Lower lobe of right lung (tissue), 2 donors: ENCODE results near the gene PELI2. TPM values are rescaled to one million over a fixed set of nuclear protein-coding genes. Genes with fewer than 3 reads are reported as not detected.
A peak's percentile ranks its signal among the peaks of the same experiment; 100 is the strongest.

Experiments used
- ATAC-seq, 2 donors: fragments of 200-7000 bp; cut with Tn5 transposase; one replicate each; pipeline ENCODE4 v1.9.1; 2020 to 2022; ENCODE audit warnings: mild to moderate bottlenecking in 2 of 2, moderate library complexity in 2 of 2
- DNase-seq: peaks from one replicate; pipeline ENCODE4 v3.0.0-alpha.2; 2020
- H3K27ac ChIP-seq: fragments of 200-600 bp; one replicate; pipeline ENCODE4 v1.8.0; 2022
- H3K27me3 ChIP-seq: fragments of 200-600 bp; one replicate; pipeline ENCODE4 v1.8.0; 2022; ENCODE audit warnings: low read depth
- H3K36me3 ChIP-seq: fragments of 200-600 bp; one replicate; pipeline ENCODE4 v1.8.0; 2022; ENCODE audit warnings: mild to moderate bottlenecking
- H3K4me1 ChIP-seq: fragments of 200-600 bp; one replicate; pipeline ENCODE4 v1.8.0; 2022
- H3K4me3 ChIP-seq: fragments of 200-600 bp; one replicate; pipeline ENCODE4 v1.8.0; 2022; ENCODE audit warnings: mild to moderate bottlenecking
- H3K9me3 ChIP-seq: fragments of 200-600 bp; one replicate; pipeline ENCODE4 v1.8.0; 2022
- intact Hi-C: fragments of 100-400 bp; cut with DNase I; formaldehyde crosslinking; loops from one replicate; pipeline ENCODE4 v1.11.0; 2022
- total RNA-seq: library from RNA; stranded (reverse); fragmentation: NEBNext Ultra II Directional; extraction: Animal tissue kit (Norgen Biotek cat#: 25700); gene quantifications from one replicate; pipeline ENCODE4 v1.2.1, GENCODE V29; 2021
- TF ChIP-seq, protein P1 (sequence below): fragments of 200-600 bp; IDR thresholded peaks from one replicate; pipeline ENCODE4 v1.8.0; 2022; ENCODE audit warnings: antibody characterized with exemption, mild to moderate bottlenecking
- donor health status: DM: no; HTN: yes; CAD: no; lungs with severe emphysema.

PELI2 gene
- total RNA-seq, 1 donor from 2014 or later: 22.2 TPM

DNA sequence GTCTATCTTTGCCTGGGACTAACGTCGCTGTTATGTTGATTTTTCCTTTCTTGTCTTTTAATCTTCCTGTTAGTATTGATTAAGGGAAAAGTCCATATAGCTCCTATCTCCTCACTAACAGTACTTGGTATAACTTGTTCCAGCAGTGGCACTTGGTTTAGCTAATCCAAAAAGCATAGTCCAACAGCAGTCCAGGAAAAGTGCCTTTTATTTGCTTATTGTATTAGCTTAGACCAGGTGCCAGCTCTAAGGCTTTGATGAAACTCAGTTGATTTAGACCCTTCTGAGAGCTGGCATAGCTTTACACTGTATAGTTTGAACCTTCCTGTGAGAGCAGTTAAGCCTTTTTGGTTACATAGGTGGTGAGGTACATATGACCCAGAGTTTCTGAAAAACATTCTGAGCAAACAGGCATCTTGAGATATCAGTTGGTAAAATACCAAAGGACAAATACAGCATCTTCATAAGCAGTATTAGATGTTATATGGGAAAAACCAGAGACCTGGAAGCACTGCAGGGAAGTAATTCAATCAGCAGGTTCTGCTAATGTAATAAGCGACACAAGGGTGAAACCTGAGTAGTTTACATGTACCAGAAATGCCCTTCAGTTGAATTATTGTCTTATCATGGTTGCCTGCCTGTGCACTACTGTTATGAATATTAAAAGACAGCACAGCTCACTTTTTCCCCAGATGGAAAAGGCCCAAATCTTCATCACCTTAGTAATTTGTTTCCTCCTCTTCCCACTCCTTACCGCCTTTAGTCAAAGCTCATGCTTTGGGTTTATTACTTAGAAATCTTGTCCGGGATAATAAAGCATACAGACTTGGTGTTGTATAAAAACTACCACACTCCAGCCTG lies 13.0 kb downstream of the PELI2 start:
- Histone ChIP-seq H3K36me3 (no peaks in the 10 kb centered on the region), H3K9me3 (no peaks in the 10 kb centered on the region), H3K4me1 (peaks cover 41% of the 10 kb centered on the region), H3K4me3 (no peak overlapping the region), H3K27ac (no peak overlapping the region), H3K27me3 (no peaks in the 10 kb centered on the region)
- peak in 1 of 2 donors; percentile 72 for ATAC-seq
- intact Hi-C loops: no loop called here
- TF ChIP-seq, protein P1, sequence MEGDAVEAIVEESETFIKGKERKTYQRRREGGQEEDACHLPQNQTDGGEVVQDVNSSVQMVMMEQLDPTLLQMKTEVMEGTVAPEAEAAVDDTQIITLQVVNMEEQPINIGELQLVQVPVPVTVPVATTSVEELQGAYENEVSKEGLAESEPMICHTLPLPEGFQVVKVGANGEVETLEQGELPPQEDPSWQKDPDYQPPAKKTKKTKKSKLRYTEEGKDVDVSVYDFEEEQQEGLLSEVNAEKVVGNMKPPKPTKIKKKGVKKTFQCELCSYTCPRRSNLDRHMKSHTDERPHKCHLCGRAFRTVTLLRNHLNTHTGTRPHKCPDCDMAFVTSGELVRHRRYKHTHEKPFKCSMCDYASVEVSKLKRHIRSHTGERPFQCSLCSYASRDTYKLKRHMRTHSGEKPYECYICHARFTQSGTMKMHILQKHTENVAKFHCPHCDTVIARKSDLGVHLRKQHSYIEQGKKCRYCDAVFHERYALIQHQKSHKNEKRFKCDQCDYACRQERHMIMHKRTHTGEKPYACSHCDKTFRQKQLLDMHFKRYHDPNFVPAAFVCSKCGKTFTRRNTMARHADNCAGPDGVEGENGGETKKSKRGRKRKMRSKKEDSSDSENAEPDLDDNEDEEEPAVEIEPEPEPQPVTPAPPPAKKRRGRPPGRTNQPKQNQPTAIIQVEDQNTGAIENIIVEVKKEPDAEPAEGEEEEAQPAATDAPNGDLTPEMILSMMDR: no peak
- no peak for DNase-seq

- Histone ChIP-seq H3K9me3 (no peaks in the 10 kb centered on the region), H3K36me3 (no peaks in the 10 kb centered on the region), H3K27ac (no peak overlapping the region), H3K27me3 (no peaks in the 10 kb centered on the region), H3K4me1 (peaks cover 49% of the 10 kb centered on the region), H3K4me3 (no peak overlapping the region)
- DNase-seq (no peak), ATAC-seq (peak in 1 of 2 donors; percentile 17)
- intact Hi-C loops: no loop called here
- TF ChIP-seq, protein P1: no peak
Measured at GRCh38 chr14:56131865-56132833, 13.9 kb downstream of the PELI2 start.

GRCh38 chr14:56133547-56133946 lies 15.3 kb downstream of the PELI2 start:
- no peak overlapping the region for H3K4me3 ChIP-seq
- DNase-seq: no peak
- no peak overlapping the region for H3K27ac ChIP-seq
- H3K36me3 ChIP-seq: no peaks in the 10 kb centered on the region
- H3K9me3 ChIP-seq: no peaks in the 10 kb centered on the region
- intact Hi-C loops: no loop called here
- ATAC-seq: no peak
- TF ChIP-seq, protein P1: no peak
- no peaks in the 10 kb centered on the region for H3K27me3 ChIP-seq
- peaks cover 57% of the 10 kb centered on the region for H3K4me1 ChIP-seq

DNA sequence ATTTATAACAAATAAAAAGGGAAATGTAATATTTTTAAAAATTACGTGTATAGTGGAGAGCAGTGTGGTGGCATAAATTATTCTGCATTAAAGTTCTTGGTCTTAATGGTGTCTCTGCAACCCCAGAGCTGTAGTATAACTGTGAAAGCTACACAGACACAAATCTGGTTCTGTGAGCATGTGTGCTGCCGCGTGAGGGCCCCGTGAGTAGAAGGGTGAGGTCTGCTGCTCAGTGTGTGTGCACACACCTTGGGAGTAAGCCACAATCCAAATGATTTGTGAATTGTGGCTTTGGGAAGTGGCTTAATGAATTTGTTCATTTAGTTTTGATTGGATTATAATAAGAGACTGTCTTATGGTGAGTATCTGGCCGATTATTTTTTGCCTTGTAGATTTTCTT lies 16.8 kb downstream of the PELI2 start:
- DNase-seq (peak; percentile 50), ATAC-seq (peak; percentile 45 to 54)
- TF ChIP-seq, protein P1: no peak

GRCh38 chr14:56135668-56136067 lies 17.5 kb downstream of the PELI2 start:
- ATAC-seq (no peak), DNase-seq (no peak)
- Histone ChIP-seq H3K27me3 (no peaks in the 10 kb centered on the region), H3K36me3 (no peaks in the 10 kb centered on the region), H3K9me3 (no peaks in the 10 kb centered on the region), H3K27ac (no peak overlapping the region), H3K4me3 (no peak overlapping the region), H3K4me1 (peaks cover 40% of the 10 kb centered on the region)
- TF ChIP-seq, protein P1: no peak
- intact Hi-C loops: no loop called here

More for the DNA sequence above, 16.8 kb downstream of the PELI2 start:
- peaks cover 47% of the 10 kb centered on the region for H3K4me1 ChIP-seq
- H3K9me3 ChIP-seq: no peaks in the 10 kb centered on the region
- no peaks in the 10 kb centered on the region for H3K36me3 ChIP-seq
- H3K27me3 ChIP-seq: no peaks in the 10 kb centered on the region
- H3K4me3 ChIP-seq: no peak overlapping the region
- no peak overlapping the region for H3K27ac ChIP-seq
- intact Hi-C loops: no loop called here
